PC-3 (cell line): ENCODE results near the gene FSIP1. TPM values are rescaled to one million over a fixed set of nuclear protein-coding genes. Genes with fewer than 3 reads are reported as not detected.

Experiments used
- ATAC-seq: fragments of 200-7000 bp; cut with Tn5 transposase; 2 replicates; pipeline ENCODE4 v1.9.1; 2020; ENCODE audit warnings: mild to moderate bottlenecking, moderate library complexity
- BruUV-seq: library from RNA; stranded (reverse); fragments of 400-500 nt; replicated peaks from 2 replicates; lab custom pipeline; 2021; lab: Mats Ljungman, UMichigan
- CTCF ChIA-PET: fragments of 300-600 bp; sonication (Branson Sonifier 250); formaldehyde crosslinking; loops from one replicate; lab custom pipeline; 2022; ENCODE audit warnings: antibody characterized with exemption; lab: Charles Lee
- POLR2A ChIA-PET: fragments of 300-600 bp; sonication (Branson Sonifier 250); formaldehyde crosslinking; loops from one replicate; lab custom pipeline; 2022; ENCODE audit warnings: antibody characterized with exemption; ENCODE audit not compliant: unreplicated experiment; lab: Charles Lee
- DNase-seq: peaks from one replicate; pipeline ENCODE4 v3.0.0-alpha.2; 2015
- H2AFZ ChIP-seq: fragments of 300-600 bp; sonication (generic); 2 replicates; pipeline ENCODE4 v1.6.0; 2016; ENCODE audit warnings: antibody characterized with exemption, low read length
- H3F3A ChIP-seq: fragments of 300-600 bp; sonication (generic); one replicate; pipeline ENCODE4 v1.6.0; 2017; ENCODE audit warnings: antibody characterized with exemption, low read length, control low read depth, mild to moderate bottlenecking; ENCODE audit not compliant: unreplicated experiment
- H3K27ac ChIP-seq: fragments of 300-600 bp; sonication (generic); 2 replicates; pipeline ENCODE4 v1.5.1; 2016; ENCODE audit warnings: mild to moderate bottlenecking, low read length
- H3K27me3 ChIP-seq: fragments of 300-600 bp; sonication (generic); 2 replicates; pipeline ENCODE4 v1.6.1; 2016; ENCODE audit warnings: low read length, mixed read lengths
- H3K36me3 ChIP-seq: fragments of 300-600 bp; sonication (generic); 2 replicates; pipeline ENCODE4 v1.6.1; 2016; ENCODE audit warnings: low read depth, mixed run types, low read length, mixed read lengths
- H3K4me1 ChIP-seq: fragments of 300-600 bp; sonication (generic); 2 replicates; pipeline ENCODE4 v1.5.1; 2016; ENCODE audit warnings: low read length; ENCODE audit not compliant: insufficient read depth
- H3K4me2 ChIP-seq: fragments of 300-600 bp; sonication (generic); 2 replicates; pipeline ENCODE4 v1.6.0; 2016; ENCODE audit warnings: low read length
- H3K4me3 ChIP-seq: fragments of 300-600 bp; sonication (generic); 2 replicates; pipeline ENCODE4 v1.5.1; 2016; ENCODE audit warnings: mild to moderate bottlenecking, low read length, mixed read lengths
- H3K79me2 ChIP-seq: fragments of 300-600 bp; sonication (generic); 2 replicates; pipeline ENCODE4 v1.6.1; 2017; ENCODE audit warnings: low read length, mixed read lengths
- H3K9ac ChIP-seq: fragments of 300-600 bp; sonication (generic); 2 replicates; pipeline ENCODE4 v1.6.0; 2016; ENCODE audit warnings: mild to moderate bottlenecking, low read length
- H3K9me2 ChIP-seq: fragments of 300-600 bp; sonication (generic); replicated peaks from 2 replicates; pipeline ENCODE4 v1.6.1; 2016; ENCODE audit warnings: mixed run types, low read length, mixed read lengths
- H3K9me3 ChIP-seq: fragments of 300-600 bp; sonication (generic); 2 replicates; pipeline ENCODE4 v1.6.1; 2016; ENCODE audit warnings: low read length, mixed read lengths
- H4K20me1 ChIP-seq: fragments of 300-600 bp; sonication (generic); 2 replicates; pipeline ENCODE4 v1.6.1; 2016; ENCODE audit warnings: low read length, mixed read lengths
- CTCF ChIP-seq: fragments of 300-600 bp; sonication (generic); conservative IDR thresholded peaks from 2 replicates; pipeline ENCODE4 v1.5.1; 2017; ENCODE audit warnings: antibody characterized with exemption, low read depth, mild to moderate bottlenecking, low read length
- EZH2 ChIP-seq: fragments of 300-600 bp; sonication (generic); IDR thresholded peaks from one replicate; pipeline ENCODE4 v1.6.1; 2017; ENCODE audit warnings: antibody characterized with exemption, mild to moderate bottlenecking, low read length; ENCODE audit not compliant: unreplicated experiment
- EZH2phosphoT487 ChIP-seq: fragments of 300-600 bp; sonication (generic); IDR thresholded peaks from 2 replicates; pipeline ENCODE4 v1.6.1; 2018; ENCODE audit warnings: mild to moderate bottlenecking, antibody characterized with exemption, low read length, borderline replicate concordance
- intact Hi-C: fragments of 100-400 bp; cut with micrococcal nuclease; formaldehyde crosslinking; loops from 2 replicates; pipeline ENCODE4 v1.9.0; 2023
- total RNA-seq: library from RNA; depleted of rRNA; stranded (reverse); fragments of >200 nt; gene quantifications from 2 replicates; pipeline ENCODE4 v1.2.3, GENCODE V29; 2014

Gene FSIP1
- total RNA-seq, 1 experiment from 2014 or later, result 0.07 TPM

GRCh38 chr15:39587096-39587721 lies 195.4 kb downstream of the FSIP1 start:
- intact Hi-C loops, result no loop called here
- Histone ChIP-seq H3K9ac (no peak overlapping the region), H3K9me2 (no peaks in the 10 kb centered on the region), H3K36me3 (peaks cover 98% of the 10 kb centered on the region), H2AFZ (no peak overlapping the region), H3K27ac (no peak overlapping the region), H3K4me3 (no peak overlapping the region), H3K4me2 (no peak overlapping the region), H3K79me2 (peaks cover 62% of the 10 kb centered on the region), H3K9me3 (no peaks in the 10 kb centered on the region), H4K20me1 (peaks cover 65% of the 10 kb centered on the region), H3K4me1 (peaks cover 38% of the 10 kb centered on the region), H3F3A (peaks cover 21% of the 10 kb centered on the region), H3K27me3 (no peaks in the 10 kb centered on the region)
- ChIA-PET POLR2A (no interaction called here), CTCF (no interaction called here)
- ATAC-seq, result no peak
- BruUV-seq, result no TSS peak
- TF ChIP-seq EZH2phosphoT487 (no peak), EZH2 (no peak), CTCF (no peak)
- DNase-seq, result no peak

- intact Hi-C loops, result no loop called here
- no peak for ATAC-seq
- H3F3A ChIP-seq, result peaks cover 21% of the 10 kb centered on the region
- H2AFZ ChIP-seq, result no peak overlapping the region
- H3K9me2 ChIP-seq, result no peaks in the 10 kb centered on the region
- H3K27ac ChIP-seq, result no peak overlapping the region
- no peak overlapping the region for H3K9ac ChIP-seq
- ChIA-PET POLR2A (no interaction called here), CTCF (no interaction called here)
- peak; percentile 26 for DNase-seq
- peaks cover 43% of the 10 kb centered on the region for H3K4me1 ChIP-seq
- peaks cover 69% of the 10 kb centered on the region for H3K79me2 ChIP-seq
- TF ChIP-seq CTCF, result no peak
- no peak for TF ChIP-seq EZH2
- H3K27me3 ChIP-seq, result no peaks in the 10 kb centered on the region
- H3K9me3 ChIP-seq, result no peaks in the 10 kb centered on the region
- peaks cover 95% of the 10 kb centered on the region for H3K36me3 ChIP-seq
- BruUV-seq, result no TSS peak
- H3K4me2 ChIP-seq, result no peak overlapping the region
- peaks cover 67% of the 10 kb centered on the region for H4K20me1 ChIP-seq
- 0 out of 2 replicates have a peak overlapping the region, but pooled peaks have one; percentile 7 for H3K4me3 ChIP-seq
Measured at GRCh38 chr15:39586387-39587095, 196.1 kb downstream of the FSIP1 start.

- POLR2A ChIA-PET, result no interaction called here
- Histone ChIP-seq H3K27me3 (no peaks in the 10 kb centered on the region), H3K79me2 (peaks cover 75% of the 10 kb centered on the region), H3K36me3 (peaks cover 88% of the 10 kb centered on the region), H3K27ac (no peak overlapping the region), H3K4me3 (0 out of 2 replicates have a peak overlapping the region, but pooled peaks have one; percentile 7), H3K9me2 (no peaks in the 10 kb centered on the region), H4K20me1 (peaks cover 66% of the 10 kb centered on the region), H3K9ac (no peak overlapping the region), H3K9me3 (no peaks in the 10 kb centered on the region), H3K4me1 (peaks cover 43% of the 10 kb centered on the region), H3F3A (peaks cover 25% of the 10 kb centered on the region), H3K4me2 (peak overlapping the region; percentile 100; the same call in 1 of the 2 replicates), H2AFZ (no peak overlapping the region)
- ATAC-seq (no peak), DNase-seq (no peak)
- TF ChIP-seq CTCF (no peak), EZH2 (no peak), EZH2phosphoT487 (no peak)
- intact Hi-C loops, result no loop called here
- CTCF ChIA-PET, result interaction anchor here (0.6 kb wide), 1 partner anchor 171 kb away, joined by 3 read pairs; no protein-coding TSS in a partner anchor
- no TSS peak for BruUV-seq
Measured at GRCh38 chr15:39585871-39586301, 196.8 kb downstream of the FSIP1 start.
